IMR-90 (cell line): ENCODE data around the gene CDC42BPA. TPM values are rescaled to one million over a fixed set of nuclear protein-coding genes. Genes with fewer than 3 reads are reported as not detected.

Experiments
- ATAC-seq: fragments of 200-7000 bp; cut with Tn5 transposase; 2 replicates; pipeline ENCODE4 v1.9.1; 2020; ENCODE audit warnings: low read depth, mild to moderate bottlenecking, moderate library complexity
- BruUV-seq: library from RNA; stranded (reverse); fragments of 400-500 nt; replicated peaks from 2 replicates; lab custom pipeline; 2021; lab: Mats Ljungman, UMichigan
- CTCF ChIA-PET: fragments of 300-600 bp; formaldehyde crosslinking; extraction: SDS; loops from one replicate; lab custom pipeline; 2021; ENCODE audit warnings: antibody characterized with exemption; lab: Yijun Ruan, JAX
- POLR2A ChIA-PET: fragments of 300-600 bp; sonication (Branson Sonifier 250); formaldehyde crosslinking; loops from one replicate; lab custom pipeline; 2022; ENCODE audit warnings: antibody characterized with exemption; ENCODE audit not compliant: unreplicated experiment; lab: Charles Lee
- DNase-seq: peaks from one replicate; pipeline ENCODE4 v3.0.0; 2013
- H2AFZ ChIP-seq: replicated peaks from 2 replicates; pipeline ENCODE3; 2013; ENCODE audit warnings: low read length, mild to moderate bottlenecking; ENCODE audit not compliant: poor library complexity
- H2AK5ac ChIP-seq: 2 replicates; pipeline ENCODE4 v1.6.1; 2013; ENCODE audit warnings: low read depth, low read length, inconsistent platforms
- H2AK9ac ChIP-seq: replicated peaks from 2 replicates; pipeline ENCODE3; 2013; ENCODE audit warnings: mild to moderate bottlenecking, low read depth, low read length, moderate library complexity; ENCODE audit not compliant: poor library complexity
- H2BK120ac ChIP-seq: 2 replicates; pipeline ENCODE4 v1.6.1; 2013; ENCODE audit warnings: low read depth, low read length, inconsistent platforms
- H2BK15ac ChIP-seq: 3 replicates; pipeline ENCODE4 v1.6.1; 2013; ENCODE audit warnings: low read depth, low read length, inconsistent platforms
- H2BK20ac ChIP-seq: 2 replicates; pipeline ENCODE4 v1.6.1; 2013; ENCODE audit warnings: low read depth, mild to moderate bottlenecking, inconsistent platforms, low read length, moderate library complexity
- H2BK5ac ChIP-seq: 2 replicates; pipeline ENCODE4 v1.6.1; 2013; ENCODE audit warnings: mild to moderate bottlenecking, low read depth, low read length, inconsistent platforms; ENCODE audit not compliant: poor library complexity, severe bottlenecking
- H3K14ac ChIP-seq: replicated peaks from 2 replicates; pipeline ENCODE4 v1.6.1; 2013; ENCODE audit warnings: low read depth, low read length, inconsistent platforms
- H3K18ac ChIP-seq: 2 replicates; pipeline ENCODE4 v1.6.1; 2013; ENCODE audit warnings: low read depth, low read length, control low read depth
- H3K23ac ChIP-seq: 2 replicates; pipeline ENCODE4 v1.6.1; 2013; ENCODE audit warnings: low read depth, low read length, inconsistent platforms
- H3K27ac ChIP-seq: 2 replicates; pipeline ENCODE4 v1.5.1; 2013; ENCODE audit warnings: mild to moderate bottlenecking, control low read depth, low read length; ENCODE audit not compliant: insufficient read depth
- H3K27me3 ChIP-seq: 2 replicates; pipeline ENCODE4 v1.6.1; 2013; ENCODE audit warnings: low read length; ENCODE audit not compliant: control insufficient read depth, insufficient read depth
- H3K36me3 ChIP-seq: 2 replicates; pipeline ENCODE4 v1.6.1; 2013; ENCODE audit warnings: low read length, mixed read lengths; ENCODE audit not compliant: control insufficient read depth, insufficient read depth
- H3K4ac ChIP-seq: 2 replicates; pipeline ENCODE4 v1.6.1; 2013; ENCODE audit warnings: low read depth, low read length, inconsistent platforms
- H3K4me1 ChIP-seq: 2 replicates; pipeline ENCODE4 v1.6.1; 2013; ENCODE audit warnings: low read length, mixed read lengths; ENCODE audit not compliant: control insufficient read depth, insufficient read depth
- H3K4me2 ChIP-seq: 2 replicates; pipeline ENCODE4 v1.6.1; 2013; ENCODE audit warnings: low read depth, mild to moderate bottlenecking, control low read depth, low read length, moderate library complexity
- H3K4me3 ChIP-seq: 2 replicates; pipeline ENCODE4 v1.5.1; 2013; ENCODE audit warnings: low read depth, mild to moderate bottlenecking, control low read depth, low read length, moderate library complexity; ENCODE audit not compliant: insufficient read depth
- H3K56ac ChIP-seq: 2 replicates; pipeline ENCODE4 v1.6.1; 2013; ENCODE audit warnings: low read length, inconsistent platforms; ENCODE audit not compliant: insufficient read depth; ENCODE audit errors: extremely low read depth
- H3K79me1 ChIP-seq, 2 experiments: 2 replicates each; pipeline ENCODE4 v1.6.1; 2013; ENCODE audit warnings: low read length in 2 of 2, inconsistent platforms in 1 of 2, low read depth in 1 of 2
- H3K9ac ChIP-seq: 2 replicates; pipeline ENCODE4 v1.6.1; 2013; ENCODE audit warnings: low read depth, low read length, control low read depth
- H3K9me1 ChIP-seq: 2 replicates; pipeline ENCODE4 v1.6.1; 2013; ENCODE audit warnings: low read length, inconsistent platforms; ENCODE audit not compliant: insufficient read depth
- H3K9me3 ChIP-seq: 2 replicates; pipeline ENCODE4 v1.6.1; 2013; ENCODE audit warnings: low read length; ENCODE audit not compliant: control insufficient read depth, insufficient read depth
- H4K20me1 ChIP-seq: 2 replicates; pipeline ENCODE4 v1.6.1; 2013; ENCODE audit warnings: low read length, inconsistent platforms; ENCODE audit not compliant: insufficient read depth
- H4K5ac ChIP-seq: 2 replicates; pipeline ENCODE4 v1.6.1; 2013; ENCODE audit warnings: mild to moderate bottlenecking, low read depth, low read length, control low read depth
- H4K8ac ChIP-seq, 2 experiments: 2 replicates each; pipeline ENCODE4 v1.6.1; 2013; ENCODE audit warnings: low read depth in 2 of 2, low read length in 2 of 2, control low read depth in 1 of 2, inconsistent platforms in 1 of 2
- H4K91ac ChIP-seq: 2 replicates; pipeline ENCODE4 v1.6.1; 2013; ENCODE audit warnings: low read depth, low read length, inconsistent platforms; ENCODE audit not compliant: insufficient read depth
- BHLHE40 ChIP-seq: fragments of 150-350 bp; IDR thresholded peaks from 2 replicates; pipeline ENCODE4 v1.6.1; 2016; ENCODE audit warnings: mild to moderate bottlenecking, low read depth, low read length
- CEBPB ChIP-seq: IDR thresholded peaks from 2 replicates; pipeline ENCODE4 v1.6.1; 2012; ENCODE audit warnings: low read depth, low read length, improper control_type of control experiment
- CHD1 ChIP-seq: IDR thresholded peaks from 2 replicates; pipeline ENCODE4 v1.6.1; 2012; ENCODE audit warnings: low read depth, low read length, improper control_type of control experiment
- CTCF ChIP-seq: conservative IDR thresholded peaks from 2 replicates; pipeline ENCODE4 v1.5.1; 2012; ENCODE audit warnings: mild to moderate bottlenecking, low read depth, low read length, improper control_type of control experiment
- FOS ChIP-seq: fragments of 150-350 bp; IDR thresholded peaks from 2 replicates; pipeline ENCODE4 v1.6.1; 2016; ENCODE audit warnings: low read depth, low read length
- MAFK ChIP-seq: IDR thresholded peaks from 2 replicates; pipeline ENCODE4 v1.6.1; 2012; ENCODE audit warnings: low read depth, low read length, improper control_type of control experiment
- MAZ ChIP-seq: IDR thresholded peaks from 2 replicates; pipeline ENCODE4 v1.6.1; 2012; ENCODE audit warnings: low read depth, mild to moderate bottlenecking, low read length, improper control_type of control experiment, moderate library complexity, borderline replicate concordance
- MXI1 ChIP-seq: IDR thresholded peaks from 2 replicates; pipeline ENCODE4 v1.6.1; 2012; ENCODE audit warnings: low read depth, mild to moderate bottlenecking, low read length, moderate library complexity, borderline replicate concordance
- NFE2L2 ChIP-seq: fragments of 150-350 bp; IDR thresholded peaks from 2 replicates; pipeline ENCODE4 v1.6.1; 2016; ENCODE audit warnings: low read depth, mild to moderate bottlenecking, low read length
- POLR2A ChIP-seq: IDR thresholded peaks from 2 replicates; pipeline ENCODE4 v1.6.1; 2012; ENCODE audit warnings: mild to moderate bottlenecking, low read depth, low read length
- RAD21 ChIP-seq: IDR thresholded peaks from 2 replicates; pipeline ENCODE4 v1.6.1; 2012; ENCODE audit warnings: low read length, improper control_type of control experiment
- RCOR1 ChIP-seq: IDR thresholded peaks from 2 replicates; pipeline ENCODE4 v1.6.1; 2012; ENCODE audit warnings: mild to moderate bottlenecking, low read length, improper control_type of control experiment; ENCODE audit not compliant: insufficient replicate concordance
- RFX5 ChIP-seq: IDR thresholded peaks from 2 replicates; pipeline ENCODE4 v1.8.0; 2012; ENCODE audit warnings: low read depth, mild to moderate bottlenecking, low read length, moderate library complexity
- SMC3 ChIP-seq: fragments of 150-350 bp; IDR thresholded peaks from 2 replicates; pipeline ENCODE4 v1.6.1; 2016; ENCODE audit warnings: low read depth, mild to moderate bottlenecking, antibody characterized with exemption, low read length, moderate library complexity
- USF2 ChIP-seq: fragments of 150-350 bp; IDR thresholded peaks from 2 replicates; pipeline ENCODE4 v1.6.1; 2017; ENCODE audit warnings: mild to moderate bottlenecking, antibody characterized with exemption, low read length, low read depth
- WGBS, 2 experiments: methylation state at CpG; one replicate each; pipeline versions ENCODE4 v1.1.5 to v1.1.7; 2013; ENCODE audit warnings: missing lambda C conversion rate in 2 of 2; ENCODE audit not compliant: insufficient read length in 1 of 2; ENCODE audit errors: extremely low coverage in 2 of 2; 5-methylcytosine and 5-hydroxymethylcytosine counted together
- dilution Hi-C: fragments of 300-500 bp; cut with HindIII; formaldehyde crosslinking; loops from one replicate; pipeline ENCODE4 v1.14.3; 2018; ENCODE audit warnings: low sequenced_read_pairs; ENCODE audit not compliant: unreplicated experiment
- in situ Hi-C: fragments of 300-500 bp; cut with MboI; formaldehyde crosslinking; loops from 3 replicates; pipeline ENCODE4 v1.14.3; 2019; ENCODE audit warnings: low sequenced_read_pairs, inconsistent platforms, mixed read lengths
- intact Hi-C: fragments of 100-400 bp; cut with micrococcal nuclease; formaldehyde crosslinking; loops from 2 replicates; pipeline ENCODE4 v1.10.0; 2022
- polyA plus RNA-seq, 3 experiments: library from polyadenylated mRNA; depleted of rRNA; stranded (reverse); fragments of >200 nt; gene quantifications; 2 replicates each; pipeline ENCODE4 v1.2.3, GENCODE V29; 2012; ENCODE audit warnings: low replicate concordance in 1 of 3
- total RNA-seq: library from RNA; depleted of rRNA; stranded (reverse); fragments of >200 nt; gene quantifications from 2 replicates; pipeline ENCODE4 v1.2.3, GENCODE V29; 2012
- TF ChIP-seq, protein P1 (sequence below): fragments of 150-350 bp; IDR thresholded peaks from 2 replicates; pipeline ENCODE4 v1.6.1; 2016; ENCODE audit warnings: low read depth, mild to moderate bottlenecking, low read length, moderate library complexity, borderline replicate concordance

The CDC42BPA gene
- total and polyA plus RNA-seq, 2 of the 4 experiments (the other 2 are of a cell fraction): 9.4 to 27.8 TPM

GRCh38 chr1:227263869-227264268 lies 54.4 kb downstream of the CDC42BPA start:
- intact Hi-C loops (no loop called here), dilution Hi-C loops (no loop called here), in situ Hi-C loops (no loop called here)
- H2BK15ac ChIP-seq: no peak overlapping the region
- ATAC-seq (no peak), DNase-seq (no peak)
- H2AK9ac ChIP-seq: no peak overlapping the region
- H3K14ac ChIP-seq: no peak overlapping the region
- no peak overlapping the region for H3K4ac ChIP-seq
- H3K9ac ChIP-seq: no peak overlapping the region
- H2AFZ ChIP-seq: no peak overlapping the region
- ChIA-PET CTCF (no interaction called here), POLR2A (no interaction called here)
- H4K8ac ChIP-seq: no peak overlapping the region
- BruUV-seq: no TSS peak
- H3K27ac ChIP-seq: no peak overlapping the region
- H2BK20ac ChIP-seq: no peak overlapping the region
- no peak overlapping the region for H3K23ac ChIP-seq
- H3K9me1 ChIP-seq: peaks cover 10% of the 10 kb centered on the region; the same call in 1 of the 2 replicates
- no peak overlapping the region for H3K4me3 ChIP-seq
- no peak overlapping the region for H4K5ac ChIP-seq
- H3K18ac ChIP-seq: no peak overlapping the region
- no peaks in the 10 kb centered on the region for H3K36me3 ChIP-seq
- H4K20me1 ChIP-seq: peaks cover 44% of the 10 kb centered on the region
- whole genome bisulfite sequencing, 2 experiments: no CpG with 5 or more reads among the region's 1 CpG
- H3K79me1 ChIP-seq: peaks cover 35 to 56% of the 10 kb centered on the region in 2 experiments
- H3K27me3 ChIP-seq: no peaks in the 10 kb centered on the region
- H3K4me1 ChIP-seq: no peaks in the 10 kb centered on the region
- H2BK5ac ChIP-seq: no peak overlapping the region
- H2BK120ac ChIP-seq: no peak overlapping the region
- no peaks in the 10 kb centered on the region for H3K9me3 ChIP-seq
- H3K56ac ChIP-seq: no peak overlapping the region
- no peak overlapping the region for H4K91ac ChIP-seq
- H3K4me2 ChIP-seq: no peak overlapping the region
- no peak for TF ChIP-seq NFE2L2
- TF ChIP-seq BHLHE40: no peak
- TF ChIP-seq RAD21: no peak
- TF ChIP-seq RFX5: no peak
- TF ChIP-seq MXI1: no peak
- TF ChIP-seq POLR2A: no peak
- TF ChIP-seq, protein P1, sequence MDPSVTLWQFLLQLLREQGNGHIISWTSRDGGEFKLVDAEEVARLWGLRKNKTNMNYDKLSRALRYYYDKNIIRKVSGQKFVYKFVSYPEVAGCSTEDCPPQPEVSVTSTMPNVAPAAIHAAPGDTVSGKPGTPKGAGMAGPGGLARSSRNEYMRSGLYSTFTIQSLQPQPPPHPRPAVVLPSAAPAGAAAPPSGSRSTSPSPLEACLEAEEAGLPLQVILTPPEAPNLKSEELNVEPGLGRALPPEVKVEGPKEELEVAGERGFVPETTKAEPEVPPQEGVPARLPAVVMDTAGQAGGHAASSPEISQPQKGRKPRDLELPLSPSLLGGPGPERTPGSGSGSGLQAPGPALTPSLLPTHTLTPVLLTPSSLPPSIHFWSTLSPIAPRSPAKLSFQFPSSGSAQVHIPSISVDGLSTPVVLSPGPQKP: no peak
- no peak for TF ChIP-seq CTCF
- TF ChIP-seq USF2: no peak
- no peak for TF ChIP-seq RCOR1
- TF ChIP-seq CEBPB: no peak
- no peak for TF ChIP-seq FOS
- no peak for TF ChIP-seq MAZ
- no peak for TF ChIP-seq MAFK
- TF ChIP-seq CHD1: no peak
- no peak for TF ChIP-seq SMC3
- no peak overlapping the region for H2AK5ac ChIP-seq
